ENCODE results near the gene ARHGAP24.
"Not testable (repeated sequence)": the region's sequence is repeated elsewhere in the genome, so short reads cannot be mapped to it uniquely, and the experiment has no call there.

ARHGAP24 gene

DNA sequence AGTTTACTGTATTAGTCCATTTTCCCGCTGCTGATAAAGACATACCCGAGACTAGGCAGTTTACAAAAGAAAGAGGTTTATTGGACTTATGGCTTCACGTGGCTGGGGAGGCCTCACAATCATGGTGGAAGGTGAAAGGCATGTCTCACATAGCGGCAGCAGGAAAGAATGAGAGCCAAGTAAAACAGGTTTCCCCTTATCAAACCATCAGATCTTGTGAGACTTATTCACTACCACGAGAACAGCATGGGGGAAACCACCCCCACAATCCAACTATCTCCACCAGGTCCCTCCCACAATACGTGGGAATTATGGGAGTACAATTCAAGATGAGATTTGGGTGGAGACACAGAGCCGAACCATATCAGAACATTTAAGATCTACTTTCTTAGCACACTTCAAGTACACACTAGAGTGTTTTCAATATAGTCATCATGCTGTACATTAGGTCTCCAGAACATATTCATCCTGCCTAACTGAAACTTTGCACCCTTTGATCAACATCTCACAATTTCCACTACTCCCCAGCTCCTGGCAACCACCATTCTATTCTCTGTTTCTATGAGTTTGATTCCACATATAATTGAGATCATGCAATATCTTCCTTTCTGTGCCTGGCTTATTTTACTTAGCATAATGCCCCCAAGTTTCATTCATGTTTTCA is 341.0 kb downstream of the ARHGAP24 start:
- no peak for DNase-seq (ENCODE audit: low spot score)

GRCh38 chr4:85818700-85819099 is 343.8 kb downstream of the ARHGAP24 start:
- no peak for DNase-seq (ENCODE audit: low spot score)

GRCh38 chr4:85820101-85820500 is 345.2 kb downstream of the ARHGAP24 start:
- DNase-seq (ENCODE audit: low spot score) = not testable (repeated sequence)

GRCh38 chr4:85821688-85822455 is 346.9 kb downstream of the ARHGAP24 start:
- DNase-seq (ENCODE audit: low spot score) = no peak

GRCh38 chr4:85823295-85823694 is 348.3 kb downstream of the ARHGAP24 start:
- peak; percentile 40 for DNase-seq (ENCODE audit: low spot score)

- no peak for DNase-seq (ENCODE audit: low spot score)
These were observed 349.4 kb downstream of the ARHGAP24 start for GRCh38 chr4:85824166-85824945.

DNA sequence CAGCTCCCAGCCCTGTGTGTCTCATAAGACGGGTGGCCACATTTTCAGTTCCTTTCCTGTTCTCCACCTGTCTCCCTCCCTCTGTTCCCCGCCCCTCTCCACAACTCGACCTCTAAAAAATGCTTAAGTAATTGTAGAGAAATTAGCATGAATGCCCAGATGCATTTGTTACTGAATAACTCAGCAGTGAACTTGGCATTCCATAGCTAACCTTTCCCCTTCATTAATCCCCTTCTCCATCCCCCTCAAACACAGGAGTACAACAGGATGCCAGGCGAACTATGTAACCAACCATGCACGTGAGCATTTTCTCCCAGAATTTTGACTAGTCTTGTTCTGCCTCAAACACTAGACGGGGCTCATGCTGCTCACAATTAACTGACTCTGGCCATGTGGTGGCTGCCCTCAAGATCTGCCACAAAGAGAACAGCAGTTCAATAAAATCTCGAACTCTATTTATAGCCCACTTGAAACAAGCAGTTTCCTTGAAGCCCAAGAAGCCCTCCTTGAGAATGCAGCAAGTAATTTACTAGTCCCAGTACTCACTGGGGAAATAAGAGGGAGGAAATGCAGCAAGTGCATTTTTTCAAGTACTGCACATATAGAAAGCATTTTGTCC is 351.2 kb downstream of the ARHGAP24 start:
- DNase-seq (ENCODE audit: low spot score) = no peak

DNA sequence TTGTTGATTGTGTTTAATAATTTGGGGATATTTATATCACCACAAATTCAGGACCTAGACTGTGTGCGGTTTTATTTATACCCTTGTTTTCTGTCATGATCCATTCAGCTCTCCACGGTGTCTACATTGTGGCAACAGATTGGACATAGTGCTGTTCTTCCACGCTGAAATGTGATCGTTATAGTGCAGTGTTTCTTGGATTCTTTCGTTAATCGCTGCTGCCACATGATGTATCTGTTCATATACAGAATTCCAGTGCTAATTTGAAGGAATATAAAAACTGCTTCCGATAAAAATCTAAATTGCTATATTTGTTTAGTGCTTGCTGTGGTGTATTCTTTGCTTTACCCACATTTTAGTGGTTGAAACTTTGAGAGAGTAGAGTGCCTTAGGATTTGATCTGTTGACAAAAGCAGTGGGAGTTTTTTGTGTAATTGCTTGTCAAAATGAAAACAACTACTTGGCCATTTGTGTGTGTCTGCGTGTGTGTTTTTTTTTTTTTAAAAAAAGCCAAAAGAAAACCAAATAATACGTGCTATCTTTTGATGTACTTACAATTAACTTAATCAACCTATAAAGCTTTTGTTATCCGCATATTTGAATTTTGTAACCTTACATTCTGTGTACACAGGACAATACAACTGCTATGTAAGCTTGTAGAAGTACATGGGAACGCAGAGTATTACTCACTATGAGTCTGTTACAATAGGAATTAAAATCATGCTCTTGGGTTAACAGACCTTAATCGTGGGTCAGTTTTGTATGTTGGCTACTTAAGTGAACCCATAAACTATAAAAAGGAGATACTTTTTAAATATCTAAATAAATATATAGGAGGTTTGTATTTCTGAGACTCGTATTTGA is 353.3 kb downstream of the ARHGAP24 start:
- DNase-seq (ENCODE audit: low spot score) = no peak

- DNase-seq (ENCODE audit: low spot score) = no peak
These were observed 354.5 kb downstream of the ARHGAP24 start for GRCh38 chr4:85829276-85830051.

DNA sequence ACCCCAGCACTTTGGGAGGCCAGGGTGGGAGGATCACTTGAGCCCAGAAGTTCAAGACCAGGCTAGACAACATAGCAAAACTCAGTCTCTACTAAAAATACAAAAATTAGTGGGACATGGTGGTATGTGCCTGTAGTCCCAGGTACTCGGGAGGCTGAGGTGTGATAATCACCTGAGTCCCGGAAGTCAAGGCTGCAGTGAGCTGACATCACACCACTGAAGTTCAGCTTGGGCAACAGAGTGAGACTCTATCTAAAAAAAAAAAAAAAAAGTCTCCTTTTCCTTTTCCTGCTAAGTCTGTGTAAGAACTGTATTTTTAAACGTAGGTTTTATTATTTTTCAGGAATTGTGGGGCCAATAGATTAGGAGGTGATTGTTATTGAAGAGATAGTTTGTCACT is 356.7 kb downstream of the ARHGAP24 start:
- no peak for DNase-seq (ENCODE audit: low spot score)

- no peak for DNase-seq (ENCODE audit: low spot score)
These were observed 358.4 kb downstream of the ARHGAP24 start for GRCh38 chr4:85833302-85833701.

DNA sequence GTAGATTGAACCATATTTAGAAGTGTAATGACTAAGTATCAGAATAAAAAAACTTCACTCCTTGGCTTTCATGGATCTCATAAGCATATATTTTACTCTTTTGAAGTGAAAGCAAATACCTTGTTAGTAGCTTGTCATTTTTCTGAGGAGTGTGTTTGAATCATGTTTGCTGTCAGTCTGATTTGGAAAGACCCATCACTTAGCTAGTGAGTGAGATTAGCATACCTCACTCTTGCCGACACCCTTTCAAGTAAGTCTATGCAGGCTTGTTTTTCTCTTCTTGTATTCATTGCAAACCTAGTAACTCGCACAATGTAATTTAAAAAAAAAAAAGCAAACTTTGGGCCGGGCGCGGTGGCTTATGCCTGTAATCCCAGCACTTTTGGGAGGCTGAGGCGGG is 360.0 kb downstream of the ARHGAP24 start:
- DNase-seq (ENCODE audit: low spot score) = no peak

- DNase-seq (ENCODE audit: low spot score) = no peak
These were observed 361.9 kb downstream of the ARHGAP24 start for GRCh38 chr4:85836588-85837438.

DNA sequence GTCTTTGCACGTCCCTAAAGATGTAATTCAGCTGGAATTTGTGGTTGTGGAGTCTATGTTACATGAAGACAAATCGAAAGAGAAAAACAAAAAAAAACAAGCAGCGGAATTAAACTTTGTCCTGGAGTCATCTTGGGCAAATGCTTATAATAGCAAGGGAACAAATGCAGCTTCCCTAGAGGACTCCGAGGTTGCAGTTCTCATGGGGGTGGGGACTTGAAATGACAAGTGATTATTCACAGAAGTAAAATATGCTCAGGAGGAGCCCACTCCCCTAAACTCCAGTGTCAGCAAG is 362.4 kb downstream of the ARHGAP24 start:
- DNase-seq (ENCODE audit: low spot score) = no peak

GRCh38 chr4:85839981-85840451 is 365.1 kb downstream of the ARHGAP24 start:
- DNase-seq (ENCODE audit: low spot score) = not testable (repeated sequence)

DNA sequence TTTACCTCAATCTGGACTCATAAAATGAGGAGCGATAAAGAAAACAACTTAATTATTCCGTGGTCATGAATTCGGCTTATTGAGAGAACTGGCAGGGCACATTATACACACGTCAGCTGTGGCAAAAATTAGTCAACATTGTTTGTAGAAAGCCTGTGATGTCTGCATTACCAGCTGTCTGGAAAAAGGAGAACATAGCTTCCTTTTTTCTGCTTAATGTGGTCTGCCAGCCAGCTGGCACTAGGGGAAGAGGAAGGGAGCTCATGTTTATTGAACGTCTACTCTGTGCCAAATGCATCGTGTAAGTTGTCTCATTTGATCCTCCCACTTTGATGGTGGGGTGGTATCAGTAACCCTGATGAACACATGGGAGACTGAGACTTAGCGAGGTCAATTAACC is 367.6 kb downstream of the ARHGAP24 start:
- DNase-seq (ENCODE audit: low spot score) = no peak

DNA sequence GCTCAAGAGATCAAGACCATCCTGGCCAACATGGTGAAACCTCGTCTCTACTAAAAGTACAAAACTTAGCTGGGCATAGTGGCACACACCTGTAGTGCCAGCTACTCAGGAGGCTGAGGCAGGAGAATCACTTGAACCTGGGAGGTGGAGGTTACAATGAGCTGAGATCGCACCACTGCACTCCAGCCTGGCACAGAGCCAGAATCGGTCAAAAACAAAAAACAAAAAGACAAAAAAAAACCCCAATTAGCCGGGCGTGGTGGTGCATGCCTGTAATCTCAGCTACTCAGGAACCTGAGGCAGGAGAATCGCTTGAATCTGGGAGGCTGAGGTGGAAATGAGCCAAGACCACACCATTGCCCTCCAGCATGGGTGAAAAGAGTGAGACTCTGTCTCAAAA is 378.8 kb downstream of the ARHGAP24 start:
- DNase-seq (ENCODE audit: low spot score) = not testable (repeated sequence)

- no peak for DNase-seq (ENCODE audit: low spot score)
These were observed 379.6 kb downstream of the ARHGAP24 start for GRCh38 chr4:85854546-85854945.

DNA sequence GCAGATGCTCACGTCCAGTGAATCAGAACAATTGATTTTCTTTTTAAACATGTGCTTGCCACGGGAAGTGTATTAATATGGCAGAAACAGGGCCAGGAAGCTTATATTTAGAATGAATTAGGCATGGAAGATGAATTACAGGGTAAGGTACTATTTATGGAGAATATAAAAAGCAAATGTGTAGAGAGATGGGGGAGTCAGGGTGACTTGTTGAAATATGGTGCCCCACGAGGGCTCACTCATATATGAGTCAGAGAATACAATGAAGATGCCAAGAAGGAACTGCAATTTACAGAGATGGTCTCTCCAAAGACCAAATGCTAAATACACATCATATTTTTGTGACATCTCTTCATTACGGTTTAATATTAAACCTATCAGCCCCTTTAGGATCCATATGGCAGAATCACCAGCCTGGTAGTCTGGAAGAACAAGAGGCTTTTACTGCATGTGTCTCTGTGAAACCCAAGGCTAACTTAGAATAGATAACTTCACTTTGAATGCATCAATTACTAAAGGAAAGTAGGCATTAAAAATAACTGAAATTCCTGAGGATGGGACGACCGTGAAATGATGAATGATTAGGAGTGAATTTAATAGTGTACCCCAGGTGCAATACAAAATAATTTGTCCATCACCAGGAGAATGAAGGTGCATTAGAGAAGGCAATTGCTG is 385.3 kb downstream of the ARHGAP24 start:
- no peak for DNase-seq (ENCODE audit: low spot score)

Data from RKO (cell line).